Activated CD4-positive, CD25-positive, alpha-beta regulatory T cell treated with anti-CD3 and anti-CD28 coated beads, Interleukin-2, amount 50 U/mL, for 72 hours (primary cell): ENCODE measurements around the gene NFIX.
A peak's percentile ranks its signal among the peaks of the same experiment; 100 is the strongest.

Experiments
- DNase-seq: peaks from one replicate; pipeline ENCODE4 v3.0.0; 2021

Gene NFIX

DNA sequence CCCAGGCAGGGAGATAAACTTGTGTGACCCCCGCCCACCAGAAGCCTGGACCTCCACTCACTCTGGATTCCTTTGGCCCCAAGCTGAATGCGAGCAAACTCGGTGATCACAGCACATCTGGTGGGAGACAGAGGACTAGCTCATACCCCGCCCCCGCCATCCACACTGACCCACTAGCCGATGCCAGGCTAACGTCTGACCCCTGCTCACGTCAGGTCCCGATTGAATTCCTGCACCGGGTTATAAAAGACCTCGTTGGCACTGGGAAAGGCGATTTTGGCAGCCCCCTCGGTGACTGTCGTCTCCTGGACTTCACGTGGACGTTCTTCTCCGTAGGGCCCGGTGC, 120.6 kb downstream of the NFIX start:
- no peak for DNase-seq

DNA sequence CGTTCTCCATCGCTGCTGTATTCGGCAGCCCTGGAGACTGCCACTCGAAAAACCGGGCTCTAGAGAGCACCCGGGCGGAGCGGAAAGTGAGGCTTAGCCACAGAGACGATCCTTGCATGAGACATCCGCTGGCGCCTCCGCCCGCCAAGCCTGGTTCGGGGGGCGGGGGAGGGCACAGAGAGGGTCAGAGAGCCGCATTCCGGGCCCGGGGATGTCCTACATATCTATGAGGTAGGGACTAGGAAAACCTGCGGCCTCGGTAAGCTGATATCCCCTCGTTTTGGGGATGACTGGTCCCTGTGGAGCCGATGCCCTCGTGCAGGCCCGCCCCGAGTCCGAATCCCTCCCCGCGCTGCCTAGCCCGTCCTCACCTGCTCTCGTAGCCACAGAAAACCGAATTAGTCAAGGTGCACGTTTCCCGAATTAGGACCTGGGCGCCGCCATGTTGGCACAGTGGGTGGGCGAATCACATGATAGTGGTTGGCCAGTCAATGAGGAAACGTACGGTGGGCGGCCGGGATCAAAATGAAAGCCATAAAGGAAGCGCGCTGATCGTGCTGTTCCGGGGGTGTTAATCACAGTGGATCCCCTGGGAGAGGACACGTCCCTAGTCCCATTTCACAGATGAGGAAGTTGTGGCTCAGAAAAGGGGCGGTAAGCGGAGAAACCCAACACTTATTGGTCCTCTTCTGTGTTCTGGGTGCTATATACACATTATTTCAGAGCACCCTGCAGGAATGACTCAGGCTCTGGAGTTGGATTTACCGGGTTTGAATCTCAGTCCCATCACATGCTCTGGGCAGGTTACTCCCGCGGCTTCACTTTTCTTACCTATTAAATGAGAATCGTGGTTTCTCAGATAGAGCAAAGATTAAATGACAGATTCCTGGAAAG, 121.3 kb downstream of the NFIX start, which contains the start of gene TRMT1:
Gene TRMT1, minus strand, starts transcription at position 459 of the 894 bp plus-strand sequence. Its CDS starts 341 bp downstream, at position 118.
- peak; percentile 86 for DNase-seq

DNA sequence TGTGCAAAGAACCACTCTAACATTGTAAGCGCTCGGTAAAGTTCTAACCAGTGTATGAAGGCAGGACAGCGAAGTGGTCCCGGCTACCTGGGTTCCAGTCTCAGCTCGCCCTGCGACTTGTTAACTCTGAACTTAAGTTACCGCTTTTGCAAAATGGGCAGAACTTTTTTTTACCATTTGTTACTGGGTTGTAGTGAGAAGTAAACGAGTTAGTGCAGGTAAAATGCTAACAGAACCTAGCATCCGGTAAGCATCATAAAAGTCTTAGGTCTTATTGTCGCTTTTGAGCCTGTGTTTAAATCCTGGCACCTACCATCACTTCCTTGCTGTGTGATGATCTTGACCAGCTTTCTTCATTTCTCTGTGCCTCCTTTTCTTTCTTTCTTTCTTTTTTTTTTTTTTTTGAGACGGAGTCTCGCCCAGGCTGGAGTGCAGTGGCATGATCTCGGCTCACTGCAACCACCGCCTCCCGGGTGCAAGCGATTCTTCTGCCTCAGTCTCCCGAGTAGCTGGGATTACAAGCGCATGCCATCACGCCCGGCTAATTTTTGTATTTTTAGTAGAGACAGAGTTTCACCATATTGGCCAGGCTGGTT, 122.0 kb downstream of the NFIX start:
- no peak for DNase-seq

DNA sequence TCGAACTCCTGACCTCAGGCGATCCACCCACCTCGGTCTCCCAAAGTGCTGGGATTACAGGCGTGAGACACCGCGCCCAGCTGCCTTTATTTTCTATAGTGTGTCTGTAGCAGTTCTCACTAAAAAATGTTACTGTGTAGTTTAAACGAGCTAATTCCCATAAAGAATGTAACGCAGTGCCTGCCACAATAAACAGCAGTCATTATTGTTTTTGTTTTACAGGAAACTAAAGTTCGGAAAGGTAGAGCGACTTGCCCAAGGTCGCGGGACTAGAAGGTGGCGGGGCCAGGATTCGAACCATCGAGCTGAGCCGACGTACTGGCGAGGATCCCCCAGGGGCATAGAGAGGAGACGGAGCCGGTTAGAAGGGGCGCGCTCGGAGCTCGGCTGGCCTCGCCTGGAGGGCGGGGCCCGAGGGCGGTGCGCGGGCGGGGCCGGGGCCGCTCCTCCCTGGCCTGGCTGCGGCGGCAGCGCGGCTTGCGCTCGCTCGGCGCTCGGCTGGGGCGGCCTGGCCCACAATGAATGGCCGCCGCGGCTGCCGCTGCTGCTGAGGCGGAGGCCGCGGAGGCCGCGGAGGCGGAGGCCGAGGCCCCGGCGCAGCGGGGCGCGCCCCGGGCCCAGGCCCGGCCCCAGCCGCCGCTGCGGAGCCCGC, 122.6 kb downstream of the NFIX start, which contains the start of gene NACC1:
Gene NACC1, plus strand, starts transcription at position 493 of the 652 bp plus-strand sequence. CDS start 16,944 bp downstream, outside the sequence.
- DNase-seq: peak; percentile 92

DNA sequence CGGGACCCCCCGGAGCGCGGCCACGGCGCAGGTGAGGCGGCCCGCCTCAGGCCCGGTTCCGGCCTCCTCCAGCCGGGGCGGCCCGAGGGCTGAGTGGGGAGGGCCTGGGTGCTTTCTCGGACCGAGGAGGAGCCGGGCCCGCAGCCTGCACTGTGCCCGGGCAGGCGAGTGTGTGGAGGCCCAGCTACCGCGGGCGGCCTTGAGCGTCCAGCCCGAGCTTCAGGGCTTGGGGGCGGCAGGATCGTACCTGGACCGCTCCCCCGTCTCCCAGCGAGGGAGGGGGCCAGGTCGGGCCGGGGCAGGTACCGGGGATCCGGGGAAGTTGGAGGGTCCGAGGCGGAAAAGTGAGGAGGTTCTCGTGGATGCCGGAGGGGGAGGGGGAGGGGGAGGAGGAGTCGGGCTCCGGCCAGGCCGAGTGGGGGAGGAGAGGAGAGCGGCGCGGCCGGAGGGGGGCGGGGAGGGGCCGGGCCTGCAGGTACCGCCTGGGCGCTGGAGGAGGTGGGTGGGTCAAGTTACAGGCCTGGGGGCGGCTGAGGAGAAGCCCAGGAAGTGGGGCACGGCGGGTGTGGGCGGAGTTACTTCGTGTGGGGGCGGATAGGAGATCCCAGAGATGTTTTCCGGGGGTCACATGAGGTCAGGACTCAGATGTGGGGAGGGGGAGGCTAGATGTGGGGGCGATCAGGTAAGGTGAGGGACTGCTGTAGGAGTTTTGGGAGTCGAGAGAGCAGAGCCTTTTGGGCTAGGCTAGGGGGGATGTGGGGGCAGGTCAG, 123.3 kb downstream of the NFIX start:
- no peak for DNase-seq

DNA sequence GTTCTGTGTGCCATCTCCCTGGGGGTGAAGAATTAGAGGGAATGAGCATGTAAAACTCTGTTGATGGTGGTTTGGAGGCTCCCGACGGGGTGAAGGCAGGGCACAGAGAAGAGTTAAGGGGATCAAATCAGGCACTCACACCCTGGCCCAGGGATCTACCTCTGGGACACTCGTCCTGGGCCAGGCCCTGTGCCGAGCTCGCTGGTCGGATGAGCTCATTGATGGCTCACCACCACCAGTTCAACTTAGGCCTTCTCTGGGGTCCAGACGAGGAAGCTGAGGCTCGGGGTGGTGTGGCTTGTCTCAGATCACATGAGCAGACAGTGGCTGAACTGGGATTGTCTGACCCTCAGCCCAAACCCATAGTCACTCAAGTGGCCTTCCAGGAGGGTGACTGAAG, 124.4 kb downstream of the NFIX start:
- DNase-seq: no peak

DNA sequence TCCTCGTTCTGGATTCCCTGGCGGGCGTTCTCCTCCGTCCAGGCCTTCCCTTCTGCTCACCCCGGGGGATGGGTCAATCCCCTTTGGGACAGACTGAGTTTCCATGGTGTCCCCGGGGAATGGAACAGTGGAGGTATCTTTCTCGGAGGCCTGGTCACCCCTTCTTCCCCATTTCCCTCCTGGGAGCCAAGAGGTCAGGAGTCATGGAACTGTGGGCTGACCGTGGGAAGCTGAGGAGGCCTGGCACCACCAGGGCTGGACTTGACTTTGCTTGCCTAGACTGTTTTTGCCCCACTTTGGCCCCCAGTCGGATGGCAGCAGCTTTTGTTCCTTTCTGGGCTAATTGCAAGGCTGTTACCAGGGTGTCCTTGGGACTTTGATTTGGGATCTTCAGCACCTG, 124.8 kb downstream of the NFIX start:
- DNase-seq: no peak

DNA sequence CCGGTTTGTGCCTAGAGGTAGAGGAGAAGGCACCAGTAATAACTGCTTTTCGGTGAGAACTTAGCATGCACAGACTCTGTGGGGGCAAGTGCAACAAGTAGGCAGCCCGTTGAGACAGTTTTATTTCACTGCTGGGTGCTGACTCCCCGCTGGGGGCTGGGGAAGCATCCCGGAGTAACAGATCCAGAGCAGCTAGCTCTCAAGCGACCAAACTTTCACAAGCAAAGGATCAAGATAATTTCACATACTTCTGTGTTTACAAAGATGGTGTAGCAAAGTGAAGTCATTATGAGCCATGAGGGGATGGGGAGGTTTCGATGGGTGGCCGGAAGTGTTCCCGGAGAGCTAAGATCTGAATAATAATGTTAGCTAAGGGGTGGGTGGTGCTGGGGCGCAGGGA, 125.5 kb downstream of the NFIX start:
- DNase-seq: no peak

DNA sequence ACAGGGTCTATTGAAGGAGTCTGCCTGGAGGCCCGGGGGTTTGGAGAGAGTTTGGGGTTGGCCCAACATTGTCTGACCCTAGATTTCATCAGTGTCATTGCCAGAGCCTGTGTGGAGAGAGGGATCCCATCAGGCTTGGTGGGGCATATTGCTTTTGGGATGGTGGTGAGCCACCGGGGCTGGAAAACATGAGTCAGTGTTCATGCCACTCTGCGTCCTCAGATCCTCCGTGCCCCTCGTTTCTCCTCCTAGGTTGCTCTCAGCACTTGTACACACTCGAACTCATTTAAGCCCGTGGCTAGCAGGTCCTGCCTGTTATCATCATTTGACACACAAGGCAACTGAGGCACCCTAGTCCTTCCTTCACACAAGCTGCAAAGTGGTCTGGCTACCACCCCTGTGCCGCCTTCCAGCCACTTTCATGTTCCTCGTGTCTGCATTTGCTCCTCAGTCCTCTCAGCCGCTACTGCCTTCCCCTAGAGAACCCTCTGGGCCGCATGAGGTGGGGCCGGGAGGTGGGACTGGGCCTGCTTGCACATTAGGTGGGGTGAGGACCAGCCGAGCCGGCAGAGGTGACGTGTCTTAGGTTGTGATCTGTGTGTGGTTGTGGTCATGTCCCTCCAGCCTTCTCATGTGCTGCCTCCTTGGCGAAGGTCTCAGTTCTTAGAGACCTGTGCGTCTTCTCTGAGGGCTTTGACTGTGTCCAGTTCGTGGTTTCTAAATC, 126.4 kb downstream of the NFIX start:
- no peak for DNase-seq

DNA sequence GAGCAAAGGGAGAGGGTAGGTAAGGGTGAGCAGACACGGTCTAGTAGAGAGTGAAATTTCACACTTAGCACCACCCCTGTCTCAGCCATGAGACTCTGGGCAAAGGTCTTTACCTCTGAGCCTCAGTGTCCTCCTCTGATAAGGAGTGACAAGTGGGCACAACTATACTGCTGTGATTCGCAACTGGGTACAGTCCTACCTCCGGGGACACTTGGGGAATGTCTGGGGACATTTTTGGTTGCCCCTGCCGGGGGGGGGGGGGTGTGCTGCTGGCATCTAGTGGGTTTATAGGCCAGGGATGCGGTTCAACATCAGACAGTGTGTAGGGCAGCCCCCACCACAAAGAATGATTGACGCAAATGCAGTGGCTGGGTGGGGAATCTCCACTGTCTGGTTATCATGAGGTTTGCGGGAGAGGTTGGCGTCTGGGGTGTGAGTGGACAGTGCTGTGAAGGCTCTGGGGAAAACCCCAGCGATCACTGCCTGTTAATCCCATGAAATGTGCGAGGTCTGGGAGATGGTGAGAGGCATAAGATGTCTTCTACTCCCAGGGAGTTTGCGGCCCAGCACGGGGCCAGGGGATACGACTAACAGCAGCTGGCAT, 127.1 kb downstream of the NFIX start:
- DNase-seq: no peak

DNA sequence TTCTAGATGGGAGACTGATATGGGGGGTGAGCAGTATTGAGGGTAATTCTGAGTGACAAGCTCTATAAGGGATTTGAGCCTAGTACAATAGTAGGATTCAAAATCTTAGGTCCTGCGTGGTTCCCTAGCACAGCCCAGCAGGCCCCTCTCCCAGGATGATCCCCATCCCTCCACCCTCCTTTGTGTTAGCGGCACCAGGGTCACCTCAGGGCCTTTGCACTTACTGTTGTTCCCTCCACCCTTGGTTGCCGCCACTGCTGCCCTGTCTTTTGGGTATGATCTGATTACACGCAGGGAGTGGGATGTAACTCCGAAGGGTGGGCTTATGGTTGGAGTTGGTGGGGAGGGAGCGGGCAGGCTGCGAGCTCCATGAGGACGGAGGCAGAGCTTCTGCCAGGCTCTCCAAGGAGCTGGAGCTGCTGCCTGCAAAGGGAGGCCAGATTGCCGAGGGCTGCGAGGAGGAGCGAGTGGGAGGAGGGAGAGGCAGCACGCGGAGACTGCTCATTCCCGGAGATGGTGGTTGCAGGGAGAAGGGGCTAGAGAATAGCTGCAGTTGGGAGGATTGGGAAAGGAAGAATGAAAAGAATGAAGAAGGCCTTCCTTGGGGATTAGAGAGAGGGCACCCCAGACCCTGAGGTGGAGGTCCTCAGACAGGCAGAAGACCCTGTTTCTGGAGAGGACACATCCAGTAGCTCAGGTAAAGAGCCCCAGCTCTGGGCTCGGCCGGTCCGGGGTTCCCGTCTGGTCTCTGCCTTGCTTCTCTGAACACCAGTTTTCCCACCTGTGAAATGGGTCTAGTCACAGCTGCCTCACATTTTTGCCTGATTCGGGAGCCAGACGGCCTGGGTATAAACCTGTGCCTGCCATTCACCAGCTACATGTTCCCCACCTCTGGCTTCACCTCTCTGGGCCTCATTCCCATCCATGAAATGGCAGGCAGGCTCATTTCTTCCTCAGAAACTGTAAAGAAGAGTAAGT, 128.0 kb downstream of the NFIX start:
- DNase-seq: no peak

DNA sequence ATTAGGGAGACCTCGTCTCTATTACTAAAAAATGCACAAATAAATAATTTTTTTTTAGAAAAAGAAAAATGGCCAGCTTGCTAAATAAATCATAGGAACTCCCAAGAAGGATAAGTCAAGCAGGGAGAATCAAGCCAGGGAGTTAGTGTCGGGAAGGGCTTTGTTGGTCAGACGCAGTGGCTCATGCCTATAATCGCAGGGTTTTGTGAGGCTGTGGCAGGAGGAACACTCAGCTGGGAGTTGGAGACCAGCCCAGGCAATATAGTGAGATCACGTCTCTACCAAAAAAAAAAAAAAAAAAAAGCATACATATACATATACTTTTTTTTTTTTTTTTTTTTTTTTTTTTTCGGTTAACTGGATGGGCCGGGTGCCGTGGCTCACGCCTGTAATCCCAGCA, 131.8 kb downstream of the NFIX start:
- DNase-seq: no peak

DNA sequence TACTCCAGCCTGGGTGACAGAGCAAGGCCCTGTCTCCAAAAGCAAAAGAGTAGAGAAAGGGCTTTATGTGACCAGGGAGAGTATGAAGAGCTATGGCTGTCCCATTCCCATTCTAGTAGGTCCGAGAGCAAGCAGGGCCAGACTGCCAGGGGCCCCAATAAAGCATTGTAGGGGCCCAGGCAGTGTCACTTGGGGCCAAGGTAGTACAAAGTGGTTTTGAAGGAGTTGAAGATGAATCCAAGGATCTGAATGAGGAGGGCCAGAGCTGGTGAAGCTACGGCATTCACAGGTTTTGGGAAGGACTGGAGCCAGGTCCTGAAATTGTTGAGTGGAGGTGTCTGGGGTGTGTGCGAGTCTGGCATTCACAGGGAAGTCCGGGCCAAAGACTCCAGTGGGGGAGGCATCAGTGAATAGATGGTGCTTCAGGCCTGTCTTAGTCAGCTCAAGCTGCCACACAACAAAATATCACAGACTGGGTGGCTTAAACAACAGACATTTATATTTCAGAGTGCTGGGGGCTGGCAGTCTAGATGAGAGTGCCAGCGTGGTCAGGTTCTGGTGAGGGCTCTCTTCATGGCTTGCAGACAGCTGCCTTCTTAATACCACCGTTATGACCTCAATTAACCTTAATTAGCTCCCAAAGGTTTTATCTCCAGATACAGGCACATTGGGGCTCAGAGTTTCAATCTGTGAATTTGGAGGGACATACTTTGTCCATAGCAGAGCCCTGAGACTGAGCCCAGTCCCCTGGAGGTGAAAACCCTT, 132.7 kb downstream of the NFIX start:
- DNase-seq: no peak

DNA sequence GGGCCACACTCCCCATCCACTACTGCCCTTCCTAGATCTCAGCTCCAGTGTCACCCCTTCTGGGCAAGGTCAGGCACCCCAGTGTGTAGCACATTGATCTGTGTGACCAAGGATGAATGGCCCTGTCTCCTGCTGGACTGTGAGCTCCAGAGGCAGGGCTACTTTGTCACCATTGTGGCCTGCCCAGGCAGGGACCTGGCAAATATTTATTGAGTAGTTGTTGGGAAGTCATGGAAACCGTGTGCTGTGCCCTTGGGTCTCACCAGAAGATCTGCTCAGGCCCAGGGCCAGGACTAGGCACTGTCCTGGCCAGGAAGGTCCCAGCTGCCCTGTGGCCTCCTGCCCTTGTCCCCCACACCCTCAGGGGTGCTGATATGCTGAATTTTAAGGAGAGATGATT, 133.3 kb downstream of the NFIX start:
- no peak for DNase-seq

DNA sequence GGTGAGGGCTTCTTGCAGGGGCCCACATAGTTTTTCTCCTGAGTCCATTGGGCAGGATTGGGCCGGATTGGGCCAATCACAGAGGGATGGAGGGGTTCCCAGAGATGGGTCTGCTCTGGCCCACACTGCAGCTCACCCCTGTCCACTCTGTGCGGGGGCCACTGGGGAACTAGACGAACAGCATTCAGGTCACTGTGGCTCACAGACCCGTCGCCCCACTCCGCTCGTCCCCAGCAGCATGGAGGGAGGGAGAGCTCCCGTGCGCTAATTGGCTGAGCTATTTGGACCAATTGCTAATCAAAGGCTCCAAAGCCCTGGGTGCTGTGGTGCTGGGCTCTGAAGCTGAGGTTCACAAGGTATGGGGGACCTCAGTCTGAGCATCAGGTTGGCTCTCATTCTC, 134.1 kb downstream of the NFIX start:
- DNase-seq: no peak

DNA sequence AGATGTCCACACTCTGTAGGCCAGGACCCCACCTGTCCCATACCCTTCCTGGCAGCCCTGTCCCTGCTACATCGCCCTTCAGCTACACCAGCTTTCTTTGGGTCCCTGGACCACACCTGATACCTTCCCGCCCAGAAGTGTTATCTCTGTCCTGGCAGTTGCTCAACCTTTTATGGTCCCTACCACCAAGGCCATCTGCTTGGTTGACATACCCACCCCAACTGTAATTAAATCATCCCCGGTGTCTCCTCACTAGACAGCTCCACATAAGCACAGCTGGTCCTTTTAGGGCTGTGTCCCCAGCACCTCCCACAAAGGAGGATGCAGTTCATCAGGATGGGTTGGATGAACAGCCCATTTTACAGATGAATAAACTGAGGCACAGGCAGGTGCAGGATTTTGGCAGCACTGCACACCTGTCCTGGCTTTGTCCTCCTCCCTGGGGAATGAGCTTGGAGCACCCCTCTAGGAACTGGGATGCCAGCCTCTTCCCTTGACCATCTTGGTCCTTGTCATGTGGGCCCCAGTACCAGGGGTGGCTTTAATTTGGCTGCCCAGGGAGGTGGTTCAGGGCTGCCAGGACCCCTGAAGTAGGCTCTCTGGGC, 135.7 kb downstream of the NFIX start:
- no peak for DNase-seq

DNA sequence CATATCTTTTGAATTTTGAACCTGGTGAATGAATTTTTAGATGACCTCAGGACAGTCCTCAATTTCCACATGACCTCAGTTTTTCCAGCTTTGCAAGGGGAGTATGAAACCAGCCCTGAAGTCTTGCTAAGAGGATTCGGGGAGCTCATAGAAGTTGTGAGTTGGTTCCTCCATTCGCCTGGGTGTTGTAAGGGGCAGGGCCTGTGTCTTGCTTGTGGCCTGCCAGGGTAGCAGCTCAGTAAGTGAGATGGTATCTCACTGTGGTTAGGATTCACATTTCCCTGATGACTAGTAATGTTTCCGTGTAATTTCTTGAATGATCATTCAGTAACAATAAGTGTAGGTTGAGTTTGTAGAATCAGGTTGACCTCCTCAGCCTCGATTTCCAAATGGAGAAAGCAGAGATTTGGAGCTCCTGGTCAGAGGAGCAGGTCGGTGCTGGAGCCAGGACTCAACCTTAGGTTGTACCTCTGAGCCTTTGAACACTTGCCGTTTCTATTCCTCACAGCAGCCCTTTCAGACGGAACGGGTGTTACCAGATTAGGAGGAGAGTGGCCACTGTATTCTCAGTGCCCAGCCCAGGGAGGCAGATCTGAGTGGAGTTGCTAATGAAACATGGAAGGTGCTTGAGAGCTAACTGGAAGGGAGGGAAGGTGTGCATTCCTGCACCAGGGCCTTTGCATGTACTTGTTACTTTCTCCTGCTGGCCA, 137.4 kb downstream of the NFIX start:
- peak; percentile 49 for DNase-seq

DNA sequence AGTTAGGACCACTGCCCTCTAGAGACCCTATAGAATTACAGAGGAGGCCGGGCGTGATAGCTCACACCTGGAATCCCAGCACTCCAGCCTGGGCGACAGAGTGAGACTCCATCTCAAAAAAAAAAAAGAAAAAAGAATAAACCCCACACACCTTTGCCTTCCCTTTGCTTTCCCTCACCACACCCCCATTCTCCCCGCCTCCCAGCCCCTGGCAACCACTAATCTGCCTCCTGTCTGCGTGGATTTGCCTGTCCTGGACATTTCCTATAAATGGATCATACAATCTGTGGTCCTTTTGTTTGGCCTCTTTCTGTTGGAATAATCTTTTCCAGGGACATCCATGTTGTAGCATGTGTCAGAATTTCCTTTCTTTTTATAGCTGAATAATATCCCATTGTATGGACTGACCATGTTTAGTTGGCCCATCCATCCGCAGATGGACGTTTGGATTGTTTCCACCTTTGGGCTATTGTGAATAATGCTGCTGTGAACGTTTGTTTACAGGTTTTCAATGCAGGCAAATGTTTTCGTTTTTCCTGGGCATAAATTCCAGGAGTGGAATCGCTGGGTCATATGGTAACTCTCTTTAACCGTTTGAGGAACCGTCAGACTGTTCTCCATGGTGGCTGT, 138.1 kb downstream of the NFIX start:
- no peak for DNase-seq
